Measurements from ENCODE around the gene EP400.
"Not testable (repeated sequence)": the region's sequence is repeated elsewhere in the genome, so short reads cannot be mapped to it uniquely, and the experiment has no call there.

EP400 gene

DNA sequence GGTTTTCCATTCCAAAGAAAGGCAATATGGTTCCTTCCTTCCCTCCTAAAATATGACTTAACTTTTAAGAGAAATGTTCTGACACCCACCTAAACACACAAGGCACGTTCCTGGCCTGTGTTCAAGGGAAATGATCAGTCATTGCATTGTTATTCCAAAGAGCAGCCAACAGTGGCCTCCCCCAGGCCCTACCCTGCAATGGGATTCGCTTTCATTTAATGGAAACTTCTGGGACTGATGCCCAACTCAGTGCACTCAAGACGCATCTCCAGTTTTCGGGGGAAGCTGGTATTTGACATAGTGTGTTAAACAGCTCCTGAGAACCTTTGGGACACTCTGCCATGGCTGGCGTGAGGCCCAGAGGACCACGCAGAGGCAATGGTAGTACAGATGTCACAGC lies 128.4 kb downstream of the EP400 start:
- Histone ChIP-seq H3F3A (ENCODE audit: insufficient read depth) (no peaks in the 10 kb centered on the region), H3K9ac (ENCODE audit: low read length) (no peak overlapping the region), H2AFZ (ENCODE audit: low read depth, low read length, severe bottlenecking) (no peak overlapping the region), H3K4me3 (ENCODE audit: insufficient read depth, low read length, poor library complexity, severe bottlenecking) (no peak overlapping the region), H3K79me2 (ENCODE audit: insufficient read depth, low read length) (no peaks in the 10 kb centered on the region), H3K36me3 (ENCODE audit: low read length) (no peaks in the 10 kb centered on the region; the same call in 1 of the 2 replicates), H4K20me1 (ENCODE audit: low read depth, low read length) (no peaks in the 10 kb centered on the region), H3K9me3 (ENCODE audit: insufficient read depth, low read length) (no peaks in the 10 kb centered on the region), H3K9me2 (replicated peaks; ENCODE audit: insufficient read depth, low read length) (no peaks in the 10 kb centered on the region), H3K27me3 (ENCODE audit: low read length) (no peaks in the 10 kb centered on the region), H3K27ac (ENCODE audit: low read depth, low read length) (no peak overlapping the region), H3K4me2 (ENCODE audit: low read depth, low read length, poor library complexity, severe bottlenecking) (no peak overlapping the region)
- no peak for TF ChIP-seq CTCF (IDR thresholded peaks at IDR 0.05; ENCODE audit: insufficient read depth, low read length, poor library complexity, severe bottlenecking)
- TF ChIP-seq EZH2phosphoT487 (conservative IDR thresholded peaks at IDR 0.05; ENCODE audit: low read length): no peak

- Histone ChIP-seq H3K9me3 (ENCODE audit: insufficient read depth, low read length) (no peaks in the 10 kb centered on the region), H3K4me2 (ENCODE audit: low read depth, low read length, poor library complexity, severe bottlenecking) (no peak overlapping the region), H3F3A (ENCODE audit: insufficient read depth) (no peaks in the 10 kb centered on the region), H2AFZ (ENCODE audit: low read depth, low read length, severe bottlenecking) (no peak overlapping the region), H3K9me2 (replicated peaks; ENCODE audit: insufficient read depth, low read length) (no peaks in the 10 kb centered on the region), H3K36me3 (ENCODE audit: low read length) (no peaks in the 10 kb centered on the region; the same call in 1 of the 2 replicates), H3K79me2 (ENCODE audit: insufficient read depth, low read length) (no peaks in the 10 kb centered on the region), H3K4me3 (ENCODE audit: insufficient read depth, low read length, poor library complexity, severe bottlenecking) (no peak overlapping the region), H4K20me1 (ENCODE audit: low read depth, low read length) (no peaks in the 10 kb centered on the region), H3K9ac (ENCODE audit: low read length) (no peak overlapping the region), H3K27me3 (ENCODE audit: low read length) (no peaks in the 10 kb centered on the region), H3K27ac (ENCODE audit: low read depth, low read length) (no peak overlapping the region)
- TF ChIP-seq EZH2phosphoT487 (conservative IDR thresholded peaks at IDR 0.05; ENCODE audit: low read length) (no peak), CTCF (IDR thresholded peaks at IDR 0.05; ENCODE audit: insufficient read depth, low read length, poor library complexity, severe bottlenecking) (no peak)
Measured at GRCh38 chr12:132079200-132079599, 129.5 kb downstream of the EP400 start.

DNA sequence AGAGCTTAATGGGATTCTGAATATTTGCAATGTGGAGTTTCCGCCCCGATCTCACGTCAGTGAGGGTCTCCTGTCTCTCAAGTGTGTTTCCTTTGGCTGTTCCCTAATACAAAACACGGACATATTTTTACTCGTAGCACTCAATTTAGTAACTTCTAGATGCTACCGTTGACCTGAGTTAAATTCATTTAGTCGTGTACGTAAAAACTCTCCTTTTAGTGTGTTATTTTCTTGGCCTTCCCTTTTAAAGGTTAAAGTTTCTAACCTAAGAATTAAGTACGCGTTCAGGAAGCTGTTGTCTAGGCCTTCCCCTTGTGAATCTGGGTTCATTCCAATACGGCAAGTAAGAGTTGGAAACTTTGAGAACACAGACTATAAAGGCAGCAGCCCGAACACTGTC lies 130.0 kb downstream of the EP400 start:
- no peak overlapping the region for H3K4me3 ChIP-seq (ENCODE audit: insufficient read depth, low read length, poor library complexity, severe bottlenecking)
- no peak overlapping the region for H3K27ac ChIP-seq (ENCODE audit: low read depth, low read length)
- peaks cover under 1% of the 10 kb centered on the region for H3K79me2 ChIP-seq (ENCODE audit: insufficient read depth, low read length)
- no peaks in the 10 kb centered on the region for H3K27me3 ChIP-seq (ENCODE audit: low read length)
- H3K4me2 ChIP-seq (ENCODE audit: low read depth, low read length, poor library complexity, severe bottlenecking): no peak overlapping the region
- no peak overlapping the region for H3K9ac ChIP-seq (ENCODE audit: low read length)
- TF ChIP-seq CTCF (IDR thresholded peaks at IDR 0.05; ENCODE audit: insufficient read depth, low read length, poor library complexity, severe bottlenecking) (no peak), EZH2phosphoT487 (conservative IDR thresholded peaks at IDR 0.05; ENCODE audit: low read length) (no peak)
- no peaks in the 10 kb centered on the region for H3F3A ChIP-seq (ENCODE audit: insufficient read depth)
- H4K20me1 ChIP-seq (ENCODE audit: low read depth, low read length): no peaks in the 10 kb centered on the region
- H2AFZ ChIP-seq (ENCODE audit: low read depth, low read length, severe bottlenecking): no peak overlapping the region
- H3K9me2 ChIP-seq (replicated peaks; ENCODE audit: insufficient read depth, low read length): no peaks in the 10 kb centered on the region
- H3K9me3 ChIP-seq (ENCODE audit: insufficient read depth, low read length): no peaks in the 10 kb centered on the region
- no peaks in the 10 kb centered on the region; the same call in 1 of the 2 replicates for H3K36me3 ChIP-seq (ENCODE audit: low read length)

- not testable (repeated sequence) for H3K9me3 ChIP-seq (ENCODE audit: insufficient read depth, low read length); H3K36me3 ChIP-seq (ENCODE audit: low read length); H3K79me2 ChIP-seq (ENCODE audit: insufficient read depth, low read length); H4K20me1 ChIP-seq (ENCODE audit: low read depth, low read length); H3K4me2 ChIP-seq (ENCODE audit: low read depth, low read length, poor library complexity, severe bottlenecking); H3K9me2 ChIP-seq (replicated peaks; ENCODE audit: insufficient read depth, low read length); H3K4me3 ChIP-seq (ENCODE audit: insufficient read depth, low read length, poor library complexity, severe bottlenecking); H3K27me3 ChIP-seq (ENCODE audit: low read length); H3K9ac ChIP-seq (ENCODE audit: low read length); H3K27ac ChIP-seq (ENCODE audit: low read depth, low read length); H3F3A ChIP-seq (ENCODE audit: insufficient read depth); H2AFZ ChIP-seq (ENCODE audit: low read depth, low read length, severe bottlenecking)
Measured at GRCh38 chr12:132080515-132080914, 130.8 kb downstream of the EP400 start.
